MM.1S (cell line): ENCODE measurements around the gene CP.
A peak's percentile ranks its signal among the peaks of the same experiment; 100 is the strongest.

ENCODE experiments used
- DNase-seq: peaks from one replicate; pipeline ENCODE4 v3.0.0-alpha.2; 2015
- H2AFZ ChIP-seq: fragments of 300-600 bp; sonication (generic); 2 replicates; pipeline ENCODE4 v1.6.0; 2016; ENCODE audit warnings: antibody characterized with exemption, low read length
- H3F3A ChIP-seq: fragments of 300-600 bp; sonication (generic); 2 replicates; pipeline ENCODE4 v1.6.1; 2016; ENCODE audit warnings: mild to moderate bottlenecking, antibody characterized with exemption, low read length, moderate library complexity, mixed read lengths; ENCODE audit not compliant: insufficient read depth
- H3K27ac ChIP-seq: fragments of 300-600 bp; sonication (generic); 2 replicates; pipeline ENCODE4 v1.5.1; 2016; ENCODE audit warnings: mild to moderate bottlenecking, low read length
- H3K27me3 ChIP-seq: fragments of 300-600 bp; sonication (generic); replicated peaks from 2 replicates; pipeline ENCODE4 v1.6.0; 2016; ENCODE audit warnings: low read length; ENCODE audit not compliant: insufficient read depth
- H3K36me3 ChIP-seq: fragments of 300-600 bp; sonication (generic); replicated peaks from 2 replicates; pipeline ENCODE4 v1.6.1; 2016; ENCODE audit warnings: mild to moderate bottlenecking, low read length, mixed read lengths; ENCODE audit not compliant: insufficient read depth
- H3K4me1 ChIP-seq: fragments of 300-600 bp; sonication (generic); 2 replicates; pipeline ENCODE4 v1.6.1; 2016; ENCODE audit warnings: low read length, mixed read lengths
- H3K4me2 ChIP-seq: fragments of 300-600 bp; sonication (generic); 2 replicates; pipeline ENCODE4 v1.6.0; 2016; ENCODE audit warnings: low read depth, low read length
- H3K4me3 ChIP-seq: fragments of 300-600 bp; sonication (generic); 2 replicates; pipeline ENCODE4 v1.5.1; 2016; ENCODE audit warnings: low read length, mixed read lengths
- H3K79me2 ChIP-seq: fragments of 300-600 bp; sonication (generic); 2 replicates; pipeline ENCODE4 v1.6.1; 2016; ENCODE audit warnings: mixed run types, low read length, mixed read lengths
- H3K9ac ChIP-seq: fragments of 300-600 bp; sonication (generic); 2 replicates; pipeline ENCODE4 v1.6.1; 2016; ENCODE audit warnings: low read length, mixed read lengths
- H3K9me2 ChIP-seq: fragments of 300-600 bp; sonication (generic); replicated peaks from 2 replicates; pipeline ENCODE4 v1.6.1; 2016; ENCODE audit warnings: mild to moderate bottlenecking, low read length, mixed read lengths; ENCODE audit not compliant: insufficient read depth
- H3K9me3 ChIP-seq: fragments of 300-600 bp; sonication (generic); replicated peaks from 2 replicates; pipeline ENCODE4 v1.6.1; 2016; ENCODE audit warnings: mild to moderate bottlenecking, low read length, mixed read lengths; ENCODE audit not compliant: insufficient read depth
- H4K20me1 ChIP-seq: fragments of 300-600 bp; sonication (generic); 2 replicates; pipeline ENCODE4 v1.6.1; 2016; ENCODE audit warnings: mild to moderate bottlenecking, low read length, moderate library complexity, mixed read lengths; ENCODE audit not compliant: insufficient read depth
- CTCF ChIP-seq: fragments of 300-600 bp; sonication (generic); IDR thresholded peaks from 2 replicates; pipeline ENCODE4 v1.5.1; 2016; ENCODE audit warnings: antibody characterized with exemption, low read length, mixed read lengths
- EZH2 ChIP-seq: fragments of 300-600 bp; sonication (generic); optimal IDR thresholded peaks from 2 replicates; pipeline ENCODE3; 2017; ENCODE audit warnings: low read depth, mild to moderate bottlenecking, antibody characterized with exemption, low read length, mixed read lengths
- EZH2phosphoT487 ChIP-seq: fragments of 300-600 bp; sonication (generic); IDR thresholded peaks from 2 replicates; pipeline ENCODE4 v1.6.1; 2018; ENCODE audit warnings: antibody characterized with exemption, low read length

The CP gene

GRCh38 chr3:149131589-149131988 is 90.0 kb downstream of the CP start:
- Histone ChIP-seq H3F3A (peaks cover 9% of the 10 kb centered on the region; the same call in 1 of the 2 replicates), H3K4me3 (no peak overlapping the region), H4K20me1 (no peaks in the 10 kb centered on the region), H3K9me2 (no peaks in the 10 kb centered on the region), H3K4me2 (no peak overlapping the region), H2AFZ (no peak overlapping the region), H3K27me3 (no peaks in the 10 kb centered on the region), H3K4me1 (peaks cover 18% of the 10 kb centered on the region), H3K79me2 (peaks cover 49% of the 10 kb centered on the region), H3K36me3 (no peaks in the 10 kb centered on the region), H3K27ac (no peak overlapping the region), H3K9ac (no peak overlapping the region), H3K9me3 (no peaks in the 10 kb centered on the region)
- TF ChIP-seq CTCF (no peak), EZH2phosphoT487 (no peak), EZH2 (no peak)
- DNase-seq = no peak

GRCh38 chr3:149129326-149130205 is 92.1 kb downstream of the CP start, which contains the start of gene HPS3:
Gene HPS3 (plus strand): TSS chr3:149129638. CDS start chr3:149129724, 86 bp downstream.
- H3K4me1 ChIP-seq = peaks cover 18% of the 10 kb centered on the region
- peaks cover 45% of the 10 kb centered on the region for H3K79me2 ChIP-seq
- no peaks in the 10 kb centered on the region for H3K27me3 ChIP-seq
- H4K20me1 ChIP-seq = no peaks in the 10 kb centered on the region
- H3K4me3 ChIP-seq = peak within 1 kb of the TSS; percentile 78
- no peak for TF ChIP-seq CTCF
- TF ChIP-seq EZH2 = no peak
- TF ChIP-seq EZH2phosphoT487 = no peak
- peak within 1 kb of the TSS; percentile 51 for H3K27ac ChIP-seq
- peak within 1 kb of the TSS; percentile 69 for H2AFZ ChIP-seq
- DNase-seq = peak; percentile 95
- H3K9me3 ChIP-seq = no peaks in the 10 kb centered on the region
- H3K9ac ChIP-seq = peak within 1 kb of the TSS; percentile 74
- H3K36me3 ChIP-seq = no peaks in the 10 kb centered on the region
- peak within 1 kb of the TSS; percentile 94 for H3K4me2 ChIP-seq
- peaks cover 9% of the 10 kb centered on the region; the same call in 1 of the 2 replicates for H3F3A ChIP-seq
- H3K9me2 ChIP-seq = no peaks in the 10 kb centered on the region

- Histone ChIP-seq H3K4me1 (peaks cover 18% of the 10 kb centered on the region), H3K27ac (peak overlapping the region; percentile 26; the same call in 1 of the 2 replicates), H3K4me2 (peak overlapping the region; percentile 94), H3K9me2 (no peaks in the 10 kb centered on the region), H3K9ac (peak overlapping the region; percentile 58), H3K9me3 (no peaks in the 10 kb centered on the region), H3K4me3 (peak overlapping the region; percentile 78), H3K27me3 (no peaks in the 10 kb centered on the region), H3K36me3 (no peaks in the 10 kb centered on the region), H3F3A (peaks cover 9% of the 10 kb centered on the region; the same call in 1 of the 2 replicates), H4K20me1 (no peaks in the 10 kb centered on the region), H3K79me2 (peaks cover 38% of the 10 kb centered on the region), H2AFZ (peak overlapping the region; percentile 69)
- DNase-seq = no peak
- TF ChIP-seq CTCF = no peak
- TF ChIP-seq EZH2phosphoT487 = no peak
- TF ChIP-seq EZH2 = no peak
Measured at GRCh38 chr3:149128821-149129220, 92.8 kb downstream of the CP start.
